Measurements from ENCODE around the gene SF3B1.

GRCh38 chr2:197388866-197389587 is 45.8 kb downstream of the SF3B1 start:
- no peak for TF ChIP-seq CHD4 (IDR thresholded peaks at IDR 0.05)
- TF ChIP-seq BRCA1 (IDR thresholded peaks at IDR 0.05; ENCODE audit: low read depth, low read length), result no peak

All from GM12878 (cell line).